Fibroblast of lung (primary cell): Measurements from ENCODE around the gene NPHS2. TPM values are rescaled to one million over a fixed set of nuclear protein-coding genes. Genes with fewer than 3 reads are reported as not detected.

ENCODE experiments used
- DNase-seq, 2 donors: peaks; one replicate each; pipeline versions ENCODE4 v3.0.0 to v3.0.0-alpha.2; 2010; ENCODE audit warnings: low read depth in 2 of 2
- H2AFZ ChIP-seq: 2 replicates; pipeline ENCODE4 v1.5.1; 2012; ENCODE audit warnings: low read length, control low read depth, inconsistent platforms
- H3K27ac ChIP-seq: 2 replicates; pipeline ENCODE4 v1.5.1; 2011; ENCODE audit warnings: low read length, control low read depth; ENCODE audit not compliant: insufficient read depth
- H3K27me3 ChIP-seq: 2 replicates; pipeline ENCODE4 v1.5.1; 2011; ENCODE audit warnings: mild to moderate bottlenecking, low read length; ENCODE audit not compliant: control insufficient read depth, insufficient read depth
- H3K36me3 ChIP-seq: 2 replicates; pipeline ENCODE4 v1.5.1; 2011; ENCODE audit warnings: low read length; ENCODE audit not compliant: control insufficient read depth, insufficient read depth
- H3K4me1 ChIP-seq: 2 replicates; pipeline ENCODE4 v1.5.1; 2011; ENCODE audit warnings: low read length; ENCODE audit not compliant: control insufficient read depth, insufficient read depth; ENCODE audit errors: extremely low read depth
- H3K4me2 ChIP-seq: 2 replicates; pipeline ENCODE4 v1.5.1; 2011; ENCODE audit warnings: low read length, control low read depth; ENCODE audit not compliant: insufficient read depth; ENCODE audit errors: extremely low read depth
- H3K4me3 ChIP-seq, 4 experiments: fragments of 200-600 bp in 1 of 4; sonication (generic) in 1 of 4; replicated peaks in 1 of 4; 2 replicates each; pipeline ENCODE4 v1.5.1; 2011 to 2016; ENCODE audit warnings: low read length in 4 of 4, low read depth in 3 of 4, mild to moderate bottlenecking in 3 of 4, control low read depth in 2 of 4, inconsistent platforms in 1 of 4, mixed read lengths in 1 of 4; ENCODE audit not compliant: insufficient read depth in 1 of 4; ENCODE audit errors: control extremely low read depth in 1 of 4
- H3K79me2 ChIP-seq: 2 replicates; pipeline ENCODE4 v1.5.1; 2012; ENCODE audit warnings: mild to moderate bottlenecking, low read length, inconsistent platforms; ENCODE audit not compliant: control insufficient read depth, insufficient read depth
- H3K9ac ChIP-seq: 2 replicates; pipeline ENCODE4 v1.5.1; 2011; ENCODE audit warnings: mild to moderate bottlenecking, low read length, control low read depth; ENCODE audit not compliant: insufficient read depth
- H3K9me3 ChIP-seq: 2 replicates; pipeline ENCODE4 v1.5.1; 2012; ENCODE audit warnings: low read depth, low read length; ENCODE audit not compliant: control insufficient read depth, insufficient read depth
- H4K20me1 ChIP-seq: 2 replicates; pipeline ENCODE4 v1.5.1; 2011; ENCODE audit warnings: low read length; ENCODE audit not compliant: control insufficient read depth, insufficient read depth; ENCODE audit errors: extremely low read depth
- EZH2 ChIP-seq: IDR thresholded peaks from 2 replicates; pipeline ENCODE4 v1.5.1; 2012; ENCODE audit warnings: low read length, control low read depth, mild to moderate bottlenecking; ENCODE audit errors: missing control alignments
- polyA minus RNA-seq: library from RNA; depleted of rRNA, polyadenylated mRNA; stranded (reverse); fragments of >200 nt; gene quantifications from 2 replicates; pipeline ENCODE4 v1.2.3, GENCODE V29; 2011; ENCODE audit warnings: low replicate concordance
- polyA plus RNA-seq, 2 donors: library from polyadenylated mRNA; depleted of rRNA in 1 of 2; stranded (reverse) in 1 of 2; unstranded in 1 of 2; fragments of >200 nt; gene quantifications; 2 replicates each; pipeline ENCODE4 v1.2.1, GENCODE V29; 2011 to 2012; ENCODE audit warnings: missing spikeins in 1 of 2
- total RNA-seq: library from RNA; depleted of rRNA; stranded (reverse); fragments of >200 nt; gene quantifications from 2 replicates; pipeline ENCODE4 v1.2.1, GENCODE V29; 2014
- TF ChIP-seq, protein P1 (sequence below), 2 donors: IDR thresholded peaks in 1 of 2; conservative IDR thresholded peaks in 1 of 2; 1 replicate in 1 of 2; 2 replicates in 1 of 2; pipeline ENCODE4 v1.5.1; 2011 to 2012; ENCODE audit warnings: low read length in 2 of 2, control low read depth in 1 of 2, inconsistent platforms in 1 of 2, low read depth in 1 of 2, mild to moderate bottlenecking in 1 of 2

NPHS2 gene
- total RNA-seq: not detected in 2 replicates
- not detected in 2 replicates for polyA plus RNA-seq
- polyA plus RNA-seq (2012): not detected in 2 replicates
- not detected in 2 replicates for polyA minus RNA-seq

DNA sequence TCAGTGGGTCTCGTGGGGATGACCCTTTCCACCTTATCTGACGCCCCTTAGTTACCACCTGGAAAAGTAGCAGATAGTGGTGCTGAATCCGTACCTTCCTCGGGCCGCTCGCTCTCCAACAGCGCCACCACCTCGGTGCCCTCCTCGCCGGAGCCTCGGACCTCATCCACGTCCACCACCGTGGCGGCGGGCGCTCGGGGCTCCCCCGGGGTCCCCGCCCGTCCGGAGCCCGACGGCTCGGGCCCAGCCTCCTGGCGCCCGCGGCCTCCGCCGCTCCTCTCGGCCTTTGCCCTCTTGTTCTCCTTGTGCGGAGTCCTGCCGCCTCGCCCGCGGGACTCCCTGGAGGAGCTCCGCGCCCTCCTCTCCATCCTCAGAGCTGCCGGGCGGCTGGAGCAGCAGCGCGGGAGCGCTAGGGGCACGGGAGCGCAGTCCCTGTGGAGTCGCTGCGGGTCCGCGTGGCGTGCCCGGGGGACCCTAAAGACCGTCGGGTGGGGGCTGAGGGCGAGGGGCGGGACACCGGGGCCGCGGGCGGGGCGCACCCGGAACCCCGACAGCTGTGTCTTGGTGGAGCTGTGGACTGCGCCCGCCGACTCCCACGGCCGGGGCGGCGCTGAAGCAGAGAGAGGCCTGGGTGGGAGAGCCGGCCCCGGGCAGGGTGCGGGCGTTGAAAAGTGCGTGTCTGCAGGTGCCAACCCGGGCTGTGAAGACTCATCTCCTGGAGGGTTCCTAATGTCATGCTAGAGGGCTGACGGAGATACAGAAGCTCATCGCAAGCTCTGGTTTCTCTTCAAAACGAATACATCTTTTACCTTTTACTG lies at the start of gene NPHS2:
NPHS2 (minus strand) TSS at position 452 of the 818 bp plus-strand sequence; CDS start at position 368, 84 bp downstream.
- no peak for TF ChIP-seq EZH2
- TF ChIP-seq, protein P1, sequence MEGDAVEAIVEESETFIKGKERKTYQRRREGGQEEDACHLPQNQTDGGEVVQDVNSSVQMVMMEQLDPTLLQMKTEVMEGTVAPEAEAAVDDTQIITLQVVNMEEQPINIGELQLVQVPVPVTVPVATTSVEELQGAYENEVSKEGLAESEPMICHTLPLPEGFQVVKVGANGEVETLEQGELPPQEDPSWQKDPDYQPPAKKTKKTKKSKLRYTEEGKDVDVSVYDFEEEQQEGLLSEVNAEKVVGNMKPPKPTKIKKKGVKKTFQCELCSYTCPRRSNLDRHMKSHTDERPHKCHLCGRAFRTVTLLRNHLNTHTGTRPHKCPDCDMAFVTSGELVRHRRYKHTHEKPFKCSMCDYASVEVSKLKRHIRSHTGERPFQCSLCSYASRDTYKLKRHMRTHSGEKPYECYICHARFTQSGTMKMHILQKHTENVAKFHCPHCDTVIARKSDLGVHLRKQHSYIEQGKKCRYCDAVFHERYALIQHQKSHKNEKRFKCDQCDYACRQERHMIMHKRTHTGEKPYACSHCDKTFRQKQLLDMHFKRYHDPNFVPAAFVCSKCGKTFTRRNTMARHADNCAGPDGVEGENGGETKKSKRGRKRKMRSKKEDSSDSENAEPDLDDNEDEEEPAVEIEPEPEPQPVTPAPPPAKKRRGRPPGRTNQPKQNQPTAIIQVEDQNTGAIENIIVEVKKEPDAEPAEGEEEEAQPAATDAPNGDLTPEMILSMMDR (conservative IDR thresholded peaks at IDR 0.05 in 1 of 2, IDR thresholded peaks at IDR 0.05 in 1 of 2; ENCODE audit: low read depth in 1 of 2, low read length in 2 of 2): no peak
- Histone ChIP-seq H2AFZ (no peak within 1 kb of the TSS), H3K4me3 (no peak within 1 kb of the TSS), H3K9me3 (no peaks in the 10 kb centered on the region), H3K36me3 (no peaks in the 10 kb centered on the region), H4K20me1 (no peaks in the 10 kb centered on the region), H3K79me2 (no peaks in the 10 kb centered on the region), H3K9ac (no peak within 1 kb of the TSS), H3K27ac (no peak within 1 kb of the TSS), H3K4me1 (no peaks in the 10 kb centered on the region), H3K4me2 (no peak within 1 kb of the TSS), H3K27me3 (peaks cover 19% of the 10 kb centered on the region)
- no peak for DNase-seq

DNA sequence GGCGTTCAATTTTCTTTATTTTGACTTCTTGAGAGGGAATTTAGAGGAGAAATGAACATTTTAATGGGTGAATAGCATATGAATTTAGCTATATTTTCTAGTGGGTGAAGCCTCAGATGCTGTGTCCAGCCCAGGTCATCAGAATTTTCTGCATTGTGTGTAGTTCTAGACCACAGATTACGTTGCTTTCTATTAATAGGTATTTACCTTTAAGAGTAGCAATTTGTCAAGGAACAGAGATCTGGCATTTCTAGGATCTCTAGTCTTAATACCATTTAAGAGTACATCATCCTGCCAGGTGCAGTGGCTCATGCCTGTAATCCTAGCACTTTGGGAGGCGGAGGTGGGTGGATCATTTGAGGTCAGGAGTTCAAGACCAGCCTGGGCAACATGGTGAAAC lies 36.6 kb upstream of the NPHS2 start:
- no peak overlapping the region for H3K4me3 ChIP-seq
- TF ChIP-seq EZH2: no peak
- TF ChIP-seq, protein P1 (conservative IDR thresholded peaks at IDR 0.05 in 1 of 2, IDR thresholded peaks at IDR 0.05 in 1 of 2; ENCODE audit: low read depth in 1 of 2, low read length in 2 of 2): no peak
- no peak for DNase-seq

DNA sequence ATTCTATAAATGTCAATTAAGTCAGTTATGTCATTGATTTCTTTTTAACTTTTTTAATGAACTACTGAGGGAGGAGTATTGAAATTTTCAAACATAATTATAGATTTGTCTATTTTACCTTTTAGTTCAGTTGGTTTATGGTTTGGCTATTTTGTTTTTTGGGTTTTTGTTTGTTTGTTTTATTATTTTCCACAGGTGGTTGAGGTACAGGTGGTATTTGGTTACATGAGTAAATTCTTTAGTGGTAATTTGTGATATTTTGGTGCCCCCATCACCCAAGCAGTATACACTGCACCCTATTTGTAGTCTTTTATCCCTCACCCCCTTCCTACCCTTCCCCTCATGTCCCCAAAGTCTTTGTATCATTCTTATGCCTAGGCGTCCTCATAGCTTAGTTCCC lies 25.3 kb upstream of the NPHS2 start:
- no peak overlapping the region for H3K4me3 ChIP-seq

More for the DNA sequence above, 36.6 kb upstream of the NPHS2 start:
- no peaks in the 10 kb centered on the region for H3K9me3 ChIP-seq
- H2AFZ ChIP-seq: no peak overlapping the region
- no peaks in the 10 kb centered on the region for H3K36me3 ChIP-seq
- no peaks in the 10 kb centered on the region for H3K79me2 ChIP-seq
- H3K27ac ChIP-seq: no peak overlapping the region
- H3K27me3 ChIP-seq: no peaks in the 10 kb centered on the region
- H3K9ac ChIP-seq: no peak overlapping the region
- no peaks in the 10 kb centered on the region for H3K4me1 ChIP-seq
- no peak overlapping the region for H3K4me2 ChIP-seq
- H4K20me1 ChIP-seq: no peaks in the 10 kb centered on the region

More for the DNA sequence above, 25.3 kb upstream of the NPHS2 start:
- DNase-seq: no peak
- H3K27ac ChIP-seq: no peak overlapping the region
- H3K4me1 ChIP-seq: no peaks in the 10 kb centered on the region
- no peaks in the 10 kb centered on the region for H3K79me2 ChIP-seq
- no peaks in the 10 kb centered on the region for H3K9me3 ChIP-seq
- TF ChIP-seq EZH2: no peak
- TF ChIP-seq, protein P1 (conservative IDR thresholded peaks at IDR 0.05 in 1 of 2, IDR thresholded peaks at IDR 0.05 in 1 of 2; ENCODE audit: low read depth in 1 of 2, low read length in 2 of 2): no peak
- H3K36me3 ChIP-seq: no peaks in the 10 kb centered on the region
- H3K4me2 ChIP-seq: no peak overlapping the region
- H4K20me1 ChIP-seq: no peaks in the 10 kb centered on the region
- H3K27me3 ChIP-seq: no peaks in the 10 kb centered on the region
- H3K9ac ChIP-seq: no peak overlapping the region
- H2AFZ ChIP-seq: no peak overlapping the region
